ENCODE data around the gene CCNG1.
"Not testable (repeated sequence)": the region's sequence is repeated elsewhere in the genome, so short reads cannot be mapped to it uniquely, and the experiment has no call there.

DNA sequence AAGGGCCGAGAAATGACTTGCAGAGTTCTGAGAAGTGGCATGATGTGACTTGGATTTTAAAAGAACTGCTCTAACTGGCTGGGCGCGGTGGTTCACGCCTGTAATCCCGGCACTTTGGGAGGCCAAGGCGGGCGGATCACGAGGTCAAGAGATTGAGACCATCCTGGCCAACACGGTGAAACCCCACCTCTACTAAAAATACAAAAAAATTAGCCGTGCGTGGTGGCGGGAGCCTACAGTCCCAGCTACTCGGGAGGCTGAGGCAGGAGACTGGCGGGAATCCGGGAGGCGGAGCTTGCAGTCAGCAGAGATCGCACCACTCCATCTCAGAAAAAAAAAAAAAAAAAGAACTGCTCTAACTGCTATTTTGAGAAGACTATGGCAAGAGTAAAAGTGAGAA lies 18.0 kb downstream of the CCNG1 start:
- not testable (repeated sequence) for TF ChIP-seq EZH2phosphoT487 (IDR thresholded peaks at IDR 0.05; ENCODE audit: low read depth); CTCF (IDR thresholded peaks at IDR 0.05; ENCODE audit: low read depth, low read length)
